Activated CD8-positive, alpha-beta memory T cell treated with anti-CD3 and anti-CD28 coated beads for 1 hour (primary cell): ENCODE measurements around the gene SLX9.
"Not testable (repeated sequence)": the region's sequence is repeated elsewhere in the genome, so short reads cannot be mapped to it uniquely, and the experiment has no call there.

Source experiments
- DNase-seq, 2 donors: peaks; one replicate each; pipeline ENCODE4 v3.0.0-alpha.2; 2020; ENCODE audit warnings: low read depth in 1 of 2; ENCODE audit errors: extremely low read depth in 1 of 2

The SLX9 gene

DNA sequence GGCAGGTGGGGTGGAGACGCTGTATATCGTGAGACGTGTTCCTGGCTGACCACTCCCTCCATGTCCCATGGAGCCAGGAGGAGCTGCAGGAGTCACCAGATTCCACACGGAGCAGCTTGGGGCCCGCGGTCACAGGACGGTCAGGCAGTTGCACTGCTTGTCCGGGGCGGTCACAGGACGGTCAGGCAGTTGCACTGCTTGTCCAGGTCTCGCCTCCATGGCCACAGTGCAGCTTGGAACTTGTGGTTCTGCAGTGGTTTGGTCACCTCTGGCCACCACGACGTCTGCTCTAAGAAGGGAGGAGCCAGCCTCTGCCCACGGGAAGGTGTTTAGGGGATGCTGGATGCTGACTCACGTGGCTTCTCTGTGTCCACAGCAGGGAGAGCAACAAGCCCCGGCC lies 33.0 kb downstream of the SLX9 start:
- no peak for DNase-seq

DNA sequence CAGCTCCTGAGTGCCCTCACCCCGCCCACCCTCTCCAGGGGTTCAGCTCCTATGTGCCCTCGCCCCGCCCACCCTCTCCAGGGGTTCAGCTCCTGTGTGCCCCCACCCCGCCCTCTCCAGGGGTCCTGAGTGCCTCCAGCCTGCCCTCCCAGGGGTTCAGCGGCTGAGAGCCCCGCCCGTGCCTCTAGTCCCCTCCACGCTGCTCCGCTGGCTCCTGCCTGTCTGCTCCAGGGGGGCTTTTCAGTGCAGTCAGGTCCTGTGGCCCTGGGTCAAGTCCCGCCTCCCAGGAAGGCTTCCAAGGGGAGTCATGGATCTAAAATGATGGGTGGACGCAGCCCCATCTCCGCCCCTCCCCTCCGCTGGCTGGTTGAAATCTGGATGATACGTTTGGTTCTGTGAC lies 33.8 kb downstream of the SLX9 start:
- no peak for DNase-seq

DNA sequence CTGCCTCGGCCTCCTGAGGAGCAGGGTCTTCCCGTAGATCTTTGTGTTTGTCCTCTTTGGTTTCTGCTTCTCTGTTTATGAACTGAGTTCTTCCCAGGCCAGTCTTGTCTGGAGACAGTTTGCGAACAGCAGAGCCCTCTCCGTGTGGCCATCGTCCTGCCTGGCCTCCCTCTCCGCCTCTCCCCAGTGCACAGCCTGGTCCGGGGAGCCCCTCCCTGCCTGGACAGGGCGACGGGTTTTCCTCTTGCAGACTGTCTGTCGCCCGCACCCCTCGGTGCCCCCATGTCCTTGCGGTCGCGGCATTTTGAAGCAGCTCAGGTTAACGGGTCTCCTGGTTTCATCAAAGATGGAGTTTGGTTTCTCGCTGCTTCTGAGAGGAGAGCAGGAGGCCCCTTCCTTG lies 34.8 kb downstream of the SLX9 start:
- DNase-seq, result no peak

DNA sequence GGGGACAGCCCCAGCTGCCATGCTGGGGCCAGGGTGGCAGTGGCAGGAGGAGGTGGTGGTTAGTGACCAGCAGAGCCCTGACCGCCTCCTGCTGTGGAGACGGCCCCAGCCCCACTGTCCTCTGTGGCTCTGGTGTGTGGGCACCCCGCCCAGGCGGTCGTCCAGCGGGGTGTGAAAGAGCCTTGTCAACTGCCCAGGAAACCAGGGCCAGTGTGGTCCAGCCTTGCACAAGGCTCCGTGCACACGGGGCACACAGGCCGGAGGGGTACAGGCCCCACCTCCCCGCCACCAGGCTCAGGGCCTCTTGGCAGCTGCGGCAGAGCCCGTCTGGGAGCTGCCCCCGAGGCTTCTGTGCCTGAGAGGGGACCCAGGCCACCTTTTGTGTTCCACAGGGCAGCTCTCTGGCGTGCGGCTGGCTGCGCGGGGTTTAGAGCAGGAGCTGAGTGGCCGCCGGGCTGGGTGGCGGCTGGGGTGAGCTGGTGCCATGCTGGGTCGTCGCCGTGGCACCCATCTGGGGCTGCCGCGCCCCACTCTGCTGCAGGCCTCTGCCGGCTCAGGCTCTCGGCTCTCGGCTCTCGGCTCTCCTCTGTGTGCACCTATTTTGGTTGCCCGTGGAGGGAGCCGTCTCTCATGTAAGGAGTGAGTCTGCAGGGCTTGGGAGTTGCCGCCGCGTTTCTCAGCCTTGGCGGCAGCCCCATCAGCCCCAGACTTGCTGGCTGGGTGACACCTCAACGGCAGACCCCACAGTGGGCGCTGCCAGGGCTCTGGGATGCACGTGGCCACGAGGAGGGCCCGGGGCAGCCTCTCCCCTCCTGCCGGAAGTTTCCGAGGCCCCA lies 36.1 kb downstream of the SLX9 start:
- no peak for DNase-seq

DNA sequence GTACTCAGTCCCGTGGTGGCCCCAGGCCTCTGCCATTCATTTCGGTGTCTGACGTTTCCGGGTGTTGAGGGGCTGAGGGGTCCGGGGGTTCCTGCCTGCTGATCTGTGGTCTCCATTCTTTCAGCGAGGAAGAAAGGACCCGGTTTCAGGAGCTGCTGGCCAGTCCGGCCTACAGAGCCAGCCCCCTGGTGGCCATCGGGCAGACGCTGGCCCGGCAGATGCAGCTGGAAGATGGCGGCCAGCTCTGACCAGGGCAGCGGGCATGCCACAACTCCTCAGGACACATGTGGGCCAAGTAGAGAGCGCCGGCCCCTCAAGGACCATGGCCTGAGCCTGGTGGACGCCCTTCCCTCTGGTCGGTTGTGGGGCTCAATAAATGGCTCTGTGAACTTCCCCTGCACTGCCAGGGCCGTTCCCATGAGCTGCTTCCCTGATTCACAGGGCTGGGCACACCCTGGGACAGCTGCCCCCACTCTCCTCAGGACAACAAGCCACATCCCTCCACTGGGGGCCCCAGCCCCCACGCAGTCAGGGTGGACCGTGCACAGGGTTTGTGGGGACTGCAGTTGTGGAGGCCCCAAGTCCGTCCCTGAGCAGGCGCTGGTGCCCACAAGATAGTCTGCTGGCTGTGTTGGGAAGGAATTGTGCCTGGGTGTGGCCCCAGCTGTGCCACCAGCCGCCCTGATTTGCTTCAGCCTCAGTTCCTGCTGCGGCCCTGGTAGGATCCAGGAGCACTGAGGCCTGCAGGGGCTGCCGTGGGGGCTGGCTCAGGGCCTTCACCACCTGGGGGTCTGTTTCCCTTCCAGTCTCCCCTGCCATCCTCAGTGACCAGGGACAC lies 36.9 kb downstream of the SLX9 start:
- not testable (repeated sequence) for DNase-seq

DNA sequence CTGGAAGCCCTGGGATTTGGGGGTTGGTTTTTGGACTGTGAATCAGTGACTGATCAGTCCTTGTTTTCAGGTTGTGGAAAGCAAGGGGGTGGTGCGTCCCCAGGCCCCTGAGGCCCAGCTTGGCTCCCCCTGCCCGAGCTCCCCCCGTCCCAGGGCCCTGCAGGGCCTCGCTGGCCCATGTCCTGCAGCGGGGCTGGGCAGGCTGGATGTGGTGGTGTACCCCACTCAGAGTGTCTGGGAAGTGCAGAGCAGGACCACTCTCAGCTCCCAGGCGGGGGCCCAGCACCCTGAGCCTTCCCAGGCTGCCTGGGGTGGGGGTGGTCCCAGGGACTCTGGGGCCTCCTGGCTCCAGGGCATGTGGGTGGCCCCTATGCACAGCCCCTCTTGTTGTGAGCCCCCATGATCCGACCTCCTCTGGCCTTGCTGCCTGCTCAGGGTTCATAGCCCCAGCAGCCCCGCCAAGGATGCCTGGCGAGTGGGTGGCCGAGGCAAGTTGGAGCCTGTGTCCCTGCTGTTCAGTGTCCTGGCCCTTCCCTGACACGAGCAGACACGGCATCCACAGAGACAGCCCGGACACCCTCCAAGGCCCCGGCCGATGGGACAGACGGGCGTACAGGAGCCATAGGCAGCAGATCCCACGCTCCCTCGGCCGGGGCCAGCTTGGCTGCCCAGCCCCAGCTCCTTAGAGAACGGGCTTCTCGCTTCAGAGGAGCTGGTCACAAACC lies 37.9 kb downstream of the SLX9 start:
- DNase-seq, result no peak

DNA sequence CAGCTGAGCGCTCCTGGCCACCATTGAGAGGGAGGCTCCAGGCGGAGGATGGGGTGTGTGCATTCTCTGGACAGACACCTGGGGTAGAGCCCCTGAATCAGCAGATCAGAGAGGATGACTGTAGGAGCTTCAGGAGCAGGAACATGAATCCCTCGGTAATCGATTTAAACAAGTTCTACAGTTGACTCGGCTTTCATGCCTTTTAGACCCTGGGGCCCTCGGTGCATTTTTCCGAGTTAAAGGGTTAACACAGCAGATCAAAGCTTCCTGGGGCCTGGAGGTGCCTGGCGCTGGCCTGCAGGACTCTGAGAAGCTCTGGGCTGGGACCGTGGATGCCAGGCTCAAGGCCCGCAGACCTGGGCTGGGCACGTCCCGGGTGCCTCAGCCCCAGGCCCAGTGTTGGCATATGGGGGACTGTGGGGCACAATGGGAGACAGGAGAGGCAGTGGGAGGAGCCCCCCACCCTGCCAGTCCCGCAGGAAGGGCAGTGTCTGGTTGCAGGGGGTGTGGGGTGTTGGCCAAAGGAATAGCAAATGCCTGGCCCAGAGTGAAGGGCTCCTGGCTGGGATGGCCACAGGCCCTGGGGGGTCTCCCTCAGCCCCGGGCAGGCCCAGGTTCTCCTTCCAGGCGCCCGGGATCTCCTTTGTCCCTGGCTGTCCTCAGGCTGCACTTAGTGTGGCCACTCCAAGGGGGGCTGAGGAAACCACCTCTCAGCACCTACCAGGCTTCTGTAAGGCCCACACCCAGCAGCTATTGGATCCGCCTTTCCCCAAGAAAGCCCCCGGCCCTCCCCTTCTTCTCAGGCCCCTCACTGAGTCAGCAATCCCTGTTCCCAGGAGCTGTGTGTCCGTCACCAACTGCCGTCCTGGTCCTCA lies 40.1 kb downstream of the SLX9 start:
- DNase-seq, result no peak

DNA sequence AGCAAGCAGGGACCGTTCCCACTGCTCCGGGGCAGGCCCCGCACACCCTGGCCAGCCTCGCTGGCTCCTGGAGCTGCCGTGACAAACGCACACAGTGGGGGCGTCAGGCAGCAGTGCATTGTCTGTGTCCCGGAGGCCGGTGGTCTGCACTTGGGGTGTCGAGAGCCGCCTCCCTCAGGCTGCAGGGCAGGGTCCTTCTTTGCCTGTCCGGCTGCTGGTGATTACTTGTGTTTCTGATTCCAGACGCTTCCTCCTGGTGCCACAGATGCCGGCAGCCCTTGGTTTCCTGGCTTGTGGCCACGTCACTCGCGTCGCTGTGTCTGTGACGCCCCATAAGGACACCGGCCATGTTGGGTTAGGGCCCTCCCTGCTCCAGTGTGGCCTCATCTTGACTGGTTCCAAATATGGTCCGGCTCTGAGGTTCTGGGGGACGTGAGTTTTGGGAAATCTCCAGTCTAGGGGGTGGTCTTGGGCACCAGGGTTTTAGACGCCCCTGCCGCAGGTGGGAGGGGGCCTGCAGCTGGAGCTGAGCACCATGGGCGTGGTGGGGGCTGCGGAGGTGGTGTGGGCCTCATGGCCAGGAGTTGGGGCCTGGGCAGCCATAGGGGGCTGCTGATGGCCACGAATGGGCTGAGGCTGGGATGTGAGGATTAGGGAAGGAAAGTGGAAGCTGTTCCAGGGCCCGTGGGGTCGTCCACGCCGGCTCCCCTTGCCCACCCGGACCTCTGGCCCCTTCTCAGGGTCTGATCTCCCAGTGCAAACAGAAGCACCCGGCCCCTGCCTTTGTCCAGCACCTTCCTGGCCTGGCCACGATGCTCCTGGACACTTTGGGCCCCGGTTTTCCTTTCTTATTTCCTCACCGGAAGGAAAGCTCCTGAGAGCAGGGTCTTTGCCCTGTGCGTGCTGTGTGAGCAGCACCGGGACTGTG lies 41.0 kb downstream of the SLX9 start:
- DNase-seq, result no peak

DNA sequence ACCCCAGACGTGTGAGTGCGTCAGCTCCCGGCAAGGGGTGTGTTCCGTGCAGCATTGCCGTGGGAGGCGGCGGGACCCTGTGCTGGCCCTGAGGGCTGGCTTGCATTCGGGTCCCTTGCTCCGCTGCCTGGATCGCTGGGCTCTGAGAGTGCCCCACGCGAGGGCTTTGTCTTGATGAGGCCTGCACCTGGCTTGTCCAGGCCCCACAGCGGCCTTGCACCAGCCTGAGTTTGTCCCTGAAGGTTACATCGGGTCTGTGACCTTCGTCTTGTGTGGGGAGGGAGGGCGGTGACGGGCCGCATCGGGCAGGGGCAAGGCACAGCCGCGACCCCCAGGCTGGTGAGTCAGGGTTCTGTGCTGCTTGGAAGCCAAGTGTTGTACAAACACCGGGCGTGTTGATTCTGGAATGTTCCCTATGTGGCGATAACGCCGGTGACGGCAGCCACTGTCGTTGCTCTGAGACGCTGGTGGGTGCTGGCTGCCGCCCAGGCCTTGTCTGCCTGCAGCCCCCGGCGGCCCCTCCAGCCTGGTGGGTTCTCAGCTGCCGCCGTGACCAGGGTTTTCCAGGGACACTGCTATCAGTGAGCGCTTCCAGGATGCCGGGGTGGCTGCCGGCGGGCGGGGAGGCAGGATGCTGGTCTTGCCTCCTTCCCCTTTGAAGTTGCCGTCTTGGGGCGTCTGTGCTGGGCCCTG lies 42.9 kb downstream of the SLX9 start:
- DNase-seq, result no peak

DNA sequence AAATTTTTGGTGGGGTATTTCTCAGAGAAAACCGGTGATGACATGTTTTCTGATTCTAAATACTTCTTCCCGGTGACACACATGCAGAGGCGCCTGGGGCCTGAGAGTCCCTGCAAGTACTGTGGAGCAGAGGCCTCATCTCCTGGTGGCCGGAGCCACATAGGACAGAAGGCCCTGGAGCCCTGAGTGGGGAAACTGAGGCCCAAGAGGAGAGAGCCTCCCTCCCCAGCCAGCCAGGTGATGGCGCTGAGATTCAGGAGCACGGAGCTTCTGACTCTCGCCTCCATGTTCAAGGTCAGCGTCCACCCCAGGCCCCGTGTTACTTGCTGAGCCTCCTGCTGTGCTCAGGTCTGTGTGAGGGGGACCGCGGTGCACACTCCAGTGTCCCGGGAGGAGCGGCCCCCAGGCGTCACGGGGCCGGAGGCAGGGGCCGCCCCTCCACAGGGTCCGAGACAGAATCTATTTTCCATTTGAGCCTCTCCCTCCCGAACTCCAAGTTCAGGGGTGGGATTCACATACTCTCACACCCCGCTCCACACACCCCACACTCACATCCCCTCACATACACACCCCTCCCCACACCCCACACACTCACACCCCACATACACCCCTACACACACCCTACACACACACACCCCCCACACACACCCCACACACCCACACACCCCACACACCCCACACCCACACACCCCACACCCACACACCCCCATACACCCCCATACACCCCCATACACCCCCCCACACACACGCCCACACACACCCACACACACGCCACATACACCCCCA lies 43.8 kb downstream of the SLX9 start:
- no peak for DNase-seq

DNA sequence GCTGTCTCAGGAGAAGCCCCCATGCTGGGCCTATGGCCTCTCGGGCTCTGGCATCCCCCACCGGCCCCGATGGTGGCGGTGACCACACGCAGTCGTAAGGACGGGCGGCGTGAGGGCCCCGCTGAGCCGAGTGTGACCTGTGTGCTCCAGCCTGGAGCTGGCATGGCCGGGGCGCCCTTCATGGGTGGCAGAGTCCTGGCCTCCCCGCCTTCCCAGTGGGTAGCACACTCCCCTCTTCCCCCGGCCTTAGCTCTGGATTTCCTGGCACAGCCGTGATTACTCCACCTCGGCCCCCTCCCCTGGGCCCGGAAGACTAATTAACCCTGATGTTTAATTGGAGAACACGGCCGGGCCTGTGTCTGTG lies 44.6 kb downstream of the SLX9 start:
- no peak for DNase-seq

DNA sequence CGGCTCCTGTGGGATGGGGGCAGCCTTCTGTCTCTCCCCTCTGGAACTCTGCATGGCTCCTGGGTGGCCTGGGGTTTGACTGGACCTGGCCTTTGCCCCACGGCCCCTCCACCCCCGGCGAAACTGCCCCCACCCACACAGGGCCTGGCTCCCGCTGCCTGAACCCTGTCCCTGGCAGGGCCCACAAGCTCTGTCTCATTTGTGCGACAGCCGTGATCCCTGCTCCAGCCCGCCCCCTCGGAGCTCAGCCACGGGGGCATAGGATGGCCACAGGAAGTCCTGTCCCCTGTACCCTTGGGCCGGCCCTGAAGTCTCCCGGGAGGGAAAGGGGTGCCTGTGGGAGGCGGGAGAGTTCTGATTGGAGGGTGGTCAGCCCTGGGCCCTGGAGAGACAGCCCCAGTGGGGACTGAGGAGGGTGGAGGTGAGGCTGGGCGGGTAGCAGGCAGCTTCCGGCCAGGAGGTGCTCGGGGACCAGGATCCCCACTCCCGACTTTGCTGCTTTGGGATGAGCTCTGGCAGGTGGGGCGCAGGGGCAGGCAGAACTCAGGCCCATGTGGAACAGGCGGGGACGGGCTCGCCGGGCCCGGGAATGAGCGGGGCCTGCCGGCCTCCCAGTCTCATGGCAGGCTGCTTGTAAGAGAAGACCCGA lies 45.1 kb downstream of the SLX9 start:
- DNase-seq, result no peak

DNA sequence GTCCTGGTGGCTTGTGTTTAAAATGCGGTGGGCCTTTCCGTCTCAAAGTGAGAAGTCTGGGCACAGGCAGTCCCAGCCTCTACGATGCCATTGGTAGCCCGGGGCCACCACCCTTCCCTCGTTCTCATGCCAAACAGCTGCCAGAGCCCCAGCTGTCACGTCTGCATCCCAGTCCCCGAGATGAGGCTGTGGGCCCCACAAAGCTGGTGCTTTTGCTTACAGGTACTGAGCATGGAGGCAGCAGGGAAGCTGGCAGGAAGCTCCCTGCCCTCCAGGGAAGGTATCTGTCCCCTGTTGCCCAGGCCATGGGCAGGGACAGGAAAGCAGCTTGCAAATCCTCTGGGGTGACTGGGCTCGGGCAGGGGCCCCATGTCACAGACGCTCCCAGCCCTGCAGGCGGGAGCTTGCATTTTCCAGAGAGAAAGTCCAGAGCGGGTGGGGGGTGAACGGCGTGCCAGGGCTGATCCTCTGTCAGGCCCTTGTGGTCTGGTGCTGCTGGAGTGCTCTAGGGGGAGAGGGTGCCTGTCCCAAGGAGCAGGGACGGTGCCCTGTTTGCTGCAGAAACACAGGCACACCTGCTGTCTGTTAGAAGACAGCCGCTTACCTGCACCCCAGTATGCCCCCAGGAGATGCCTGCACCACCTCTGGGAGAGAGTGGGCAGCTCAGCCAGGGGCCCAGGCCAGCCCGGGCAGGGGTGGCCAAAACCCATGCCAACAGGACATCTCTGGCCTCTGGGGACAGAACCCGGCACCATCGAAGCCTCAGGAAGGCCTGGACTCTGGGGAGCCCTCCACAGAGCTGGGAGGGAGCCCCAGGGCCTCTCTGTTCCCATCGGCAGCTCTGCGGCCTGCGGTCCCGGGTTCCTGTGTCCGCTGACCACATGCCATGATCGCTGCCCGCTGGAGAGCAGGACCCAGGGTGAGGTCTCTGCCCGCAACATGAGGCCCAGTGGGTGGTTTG lies 45.9 kb downstream of the SLX9 start:
- DNase-seq, result no peak

DNA sequence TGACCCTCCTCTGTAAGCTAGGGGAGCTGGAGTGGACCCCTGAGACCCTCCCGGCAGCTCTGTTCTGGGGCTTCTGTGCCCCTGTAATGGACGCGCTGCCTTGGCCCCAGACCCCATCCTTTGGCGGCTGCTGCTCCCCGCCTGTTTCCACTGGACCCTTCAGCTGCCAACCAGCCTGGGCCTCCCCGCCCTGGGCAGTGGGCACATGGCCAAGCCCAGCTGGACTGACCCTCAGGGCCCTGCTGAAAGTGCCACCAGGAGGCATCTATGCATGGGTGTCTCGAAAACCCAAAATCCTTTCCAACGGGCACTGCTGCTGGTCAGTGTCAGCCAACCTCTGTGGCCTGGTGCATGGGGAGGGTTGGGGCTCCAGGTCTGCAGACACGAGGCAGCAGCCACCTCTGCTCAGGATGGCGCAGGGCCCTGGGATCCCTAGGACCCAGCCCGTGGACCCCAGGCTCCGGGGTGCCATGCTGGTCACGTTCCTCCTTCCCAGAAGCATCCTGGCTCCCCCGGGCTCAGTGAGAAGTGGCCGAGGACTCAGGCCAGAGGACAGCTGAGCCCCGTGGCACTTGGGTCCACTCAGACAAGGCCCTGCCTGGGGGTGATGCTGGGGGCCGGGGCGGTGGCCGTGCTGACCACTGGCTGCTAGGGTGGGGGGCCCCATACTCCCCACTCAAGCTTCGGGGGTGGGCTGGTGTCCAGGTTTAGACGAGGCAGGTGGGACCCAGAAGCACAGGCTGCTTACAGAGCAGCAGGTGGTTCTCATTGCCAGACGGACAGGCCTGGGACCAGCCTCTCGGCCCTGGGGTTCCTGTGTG lies 46.9 kb downstream of the SLX9 start:
- DNase-seq, result no peak

DNA sequence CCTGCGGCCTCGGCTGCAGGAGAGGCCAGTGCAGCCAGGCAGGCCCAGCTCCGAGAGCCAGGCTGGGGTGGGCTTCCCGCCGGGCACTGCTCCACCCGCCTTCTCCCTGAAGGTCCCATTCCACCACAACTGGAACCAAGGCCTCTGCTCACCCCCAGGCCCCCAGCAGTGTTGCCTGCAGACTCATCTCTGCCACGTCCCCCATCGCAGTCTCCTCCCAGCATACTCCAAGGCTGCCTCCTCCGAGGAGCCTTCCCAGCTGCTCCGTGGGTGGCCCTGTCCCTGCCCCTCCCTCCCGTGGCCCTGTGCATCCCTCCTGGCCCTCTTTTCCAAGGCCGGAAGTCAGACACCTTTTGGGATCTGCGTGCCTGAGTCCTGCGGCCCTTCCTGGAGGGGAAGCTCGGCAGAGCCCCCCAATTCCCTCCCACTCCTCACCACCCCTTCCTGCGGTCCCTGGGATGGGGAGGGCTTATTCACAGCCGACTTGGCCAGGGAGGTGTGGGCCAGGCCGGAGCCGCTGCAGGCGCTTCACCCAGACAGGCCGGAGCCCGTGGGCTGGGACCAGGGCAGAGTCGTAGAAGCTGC lies 47.6 kb downstream of the SLX9 start:
- no peak for DNase-seq
